OCI-LY3 (cell line): Measurements from ENCODE around the gene CNIH2.

ENCODE experiments used
- H2AFZ ChIP-seq: fragments of 200-600, 300-600 bp; shearing (Covaris generic); 2 replicates; pipeline ENCODE4 v1.6.0; 2014; ENCODE audit warnings: antibody characterized with exemption, low read depth, low read length
- H3K27ac ChIP-seq: fragments of 200-600, 300-600 bp; sonication (generic); 2 replicates; pipeline ENCODE4 v1.5.1; 2014; ENCODE audit warnings: mild to moderate bottlenecking, low read length, moderate library complexity, mixed read lengths
- H3K27me3 ChIP-seq: fragments of 200-600, 300-600 bp; sonication (generic); 2 replicates; pipeline ENCODE4 v1.6.1; 2014; ENCODE audit warnings: low read depth, low read length, mixed read lengths
- H3K36me3 ChIP-seq: fragments of 200-600, 300-600 bp; sonication (generic); replicated peaks from 2 replicates; pipeline ENCODE3; 2014; ENCODE audit warnings: low read depth, low read length, mixed read lengths
- H3K4me1 ChIP-seq: fragments of 300-600, 200-600 bp; sonication (generic); 2 replicates; pipeline ENCODE4 v1.6.1; 2014; ENCODE audit warnings: low read length, mixed read lengths
- H3K4me2 ChIP-seq: fragments of 200-600, 300-600 bp; sonication (generic); 2 replicates; pipeline ENCODE4 v1.6.1; 2014; ENCODE audit warnings: low read length, mixed read lengths
- H3K4me3 ChIP-seq: fragments of 300-600, 200-600 bp; sonication (generic); 2 replicates; pipeline ENCODE4 v1.5.1; 2014; ENCODE audit warnings: antibody characterized with exemption, mild to moderate bottlenecking, low read length, moderate library complexity
- H3K79me2 ChIP-seq: fragments of 300-600, 200-600 bp; shearing (Covaris generic); 2 replicates; pipeline ENCODE4 v1.6.1; 2014; ENCODE audit warnings: mild to moderate bottlenecking, low read length, mixed read lengths
- H3K9ac ChIP-seq: fragments of 300-600, 200-600 bp; shearing (Covaris generic); 2 replicates; pipeline ENCODE4 v1.6.0; 2014; ENCODE audit warnings: mild to moderate bottlenecking, low read length, moderate library complexity
- H3K9me3 ChIP-seq: fragments of 200-600, 300-600 bp; shearing (Covaris generic); 2 replicates; pipeline ENCODE4 v1.6.1; 2014; ENCODE audit warnings: low read length, mixed read lengths; ENCODE audit not compliant: insufficient read depth
- H4K20me1 ChIP-seq: fragments of 200-600, 300-600 bp; sonication (generic); 2 replicates; pipeline ENCODE4 v1.6.1; 2016; ENCODE audit warnings: low read length, mixed read lengths; ENCODE audit not compliant: insufficient read depth
- EZH2phosphoT487 ChIP-seq: fragments of 200-600 bp; shearing (Covaris generic); IDR thresholded peaks from 2 replicates; pipeline ENCODE4 v1.6.1; 2018; ENCODE audit warnings: antibody characterized with exemption, mixed run types, low read depth
- TF ChIP-seq, protein P1 (sequence below): fragments of 200-600, 300-600 bp; sonication (generic); IDR thresholded peaks from 2 replicates; pipeline ENCODE4 v1.5.1; 2014; ENCODE audit warnings: antibody characterized with exemption, low read length, low read depth

The CNIH2 gene

DNA sequence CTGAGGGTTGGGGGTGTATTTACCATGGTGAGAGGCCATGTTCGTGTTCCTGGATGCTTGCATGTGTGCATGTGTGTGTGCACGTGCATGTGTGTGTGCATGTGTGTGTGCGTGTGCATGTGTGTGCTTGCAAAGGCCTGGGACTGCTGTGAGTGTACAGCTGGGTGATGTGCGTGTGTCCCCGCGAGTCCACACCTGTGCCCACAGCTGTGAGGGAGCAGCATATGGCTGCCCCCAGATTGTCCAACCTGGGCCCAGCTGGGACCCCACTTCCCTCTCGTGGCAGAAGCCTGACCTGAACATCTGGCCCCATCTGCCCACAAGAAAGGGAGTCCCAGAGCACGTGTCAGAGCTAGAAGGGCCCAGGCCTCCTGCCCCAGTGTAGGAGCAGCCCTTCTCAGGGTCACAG lies 47.3 kb downstream of the CNIH2 start:
- Histone ChIP-seq H3K27me3 (no peaks in the 10 kb centered on the region), H3K4me3 (no peak overlapping the region), H3K9ac (no peak overlapping the region), H3K4me1 (peaks cover 21% of the 10 kb centered on the region), H3K9me3 (no peaks in the 10 kb centered on the region), H2AFZ (no peak overlapping the region), H3K27ac (no peak overlapping the region), H3K36me3 (no peaks in the 10 kb centered on the region), H3K4me2 (no peak overlapping the region), H4K20me1 (no peaks in the 10 kb centered on the region), H3K79me2 (no peaks in the 10 kb centered on the region)
- TF ChIP-seq, protein P1, sequence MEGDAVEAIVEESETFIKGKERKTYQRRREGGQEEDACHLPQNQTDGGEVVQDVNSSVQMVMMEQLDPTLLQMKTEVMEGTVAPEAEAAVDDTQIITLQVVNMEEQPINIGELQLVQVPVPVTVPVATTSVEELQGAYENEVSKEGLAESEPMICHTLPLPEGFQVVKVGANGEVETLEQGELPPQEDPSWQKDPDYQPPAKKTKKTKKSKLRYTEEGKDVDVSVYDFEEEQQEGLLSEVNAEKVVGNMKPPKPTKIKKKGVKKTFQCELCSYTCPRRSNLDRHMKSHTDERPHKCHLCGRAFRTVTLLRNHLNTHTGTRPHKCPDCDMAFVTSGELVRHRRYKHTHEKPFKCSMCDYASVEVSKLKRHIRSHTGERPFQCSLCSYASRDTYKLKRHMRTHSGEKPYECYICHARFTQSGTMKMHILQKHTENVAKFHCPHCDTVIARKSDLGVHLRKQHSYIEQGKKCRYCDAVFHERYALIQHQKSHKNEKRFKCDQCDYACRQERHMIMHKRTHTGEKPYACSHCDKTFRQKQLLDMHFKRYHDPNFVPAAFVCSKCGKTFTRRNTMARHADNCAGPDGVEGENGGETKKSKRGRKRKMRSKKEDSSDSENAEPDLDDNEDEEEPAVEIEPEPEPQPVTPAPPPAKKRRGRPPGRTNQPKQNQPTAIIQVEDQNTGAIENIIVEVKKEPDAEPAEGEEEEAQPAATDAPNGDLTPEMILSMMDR: no peak
- no peak for TF ChIP-seq EZH2phosphoT487

- Histone ChIP-seq H3K9ac (no peak overlapping the region), H3K4me1 (peaks cover 21% of the 10 kb centered on the region), H3K27ac (no peak overlapping the region)
Observed at GRCh38 chr11:66326261-66327111, 48.5 kb downstream of the CNIH2 start.

GRCh38 chr11:66327171-66328030 lies 49.4 kb downstream of the CNIH2 start:
- no peak overlapping the region for H3K4me2 ChIP-seq
- TF ChIP-seq, protein P1: no peak
- no peak for TF ChIP-seq EZH2phosphoT487
- H3K9ac ChIP-seq: no peak overlapping the region
- no peaks in the 10 kb centered on the region for H3K9me3 ChIP-seq
- no peaks in the 10 kb centered on the region for H3K36me3 ChIP-seq
- H3K27ac ChIP-seq: no peak overlapping the region
- no peak overlapping the region for H2AFZ ChIP-seq
- no peaks in the 10 kb centered on the region for H4K20me1 ChIP-seq
- peaks cover 20% of the 10 kb centered on the region for H3K4me1 ChIP-seq
- no peaks in the 10 kb centered on the region for H3K27me3 ChIP-seq
- no peaks in the 10 kb centered on the region for H3K79me2 ChIP-seq
- H3K4me3 ChIP-seq: no peak overlapping the region

More at GRCh38 chr11:66326261-66327111, 48.5 kb downstream of the CNIH2 start:
- TF ChIP-seq, protein P1: no peak
- no peak for TF ChIP-seq EZH2phosphoT487
- Histone ChIP-seq H3K79me2 (no peaks in the 10 kb centered on the region), H2AFZ (0 out of 2 replicates have a peak overlapping the region, but pooled peaks have one; percentile 8), H4K20me1 (no peaks in the 10 kb centered on the region), H3K9me3 (no peaks in the 10 kb centered on the region), H3K27me3 (no peaks in the 10 kb centered on the region), H3K4me2 (no peak overlapping the region), H3K36me3 (no peaks in the 10 kb centered on the region), H3K4me3 (no peak overlapping the region)

- no peaks in the 10 kb centered on the region for H3K79me2 ChIP-seq
- H3K4me3 ChIP-seq: no peak overlapping the region
- H3K9ac ChIP-seq: no peak overlapping the region; the same call in 1 of the 2 replicates
- H3K4me2 ChIP-seq: peak overlapping the region; percentile 97
- no peaks in the 10 kb centered on the region for H4K20me1 ChIP-seq
- H3K27ac ChIP-seq: no peak overlapping the region
- H3K27me3 ChIP-seq: no peaks in the 10 kb centered on the region
- H3K36me3 ChIP-seq: no peaks in the 10 kb centered on the region
- peak overlapping the region; percentile 99; the same call in 1 of the 2 replicates for H2AFZ ChIP-seq
- peaks cover 19% of the 10 kb centered on the region for H3K4me1 ChIP-seq
- TF ChIP-seq, protein P1: no peak
- TF ChIP-seq EZH2phosphoT487: no peak
- H3K9me3 ChIP-seq: no peaks in the 10 kb centered on the region
Observed at GRCh38 chr11:66328031-66328301, 50.0 kb downstream of the CNIH2 start.
